HG02981 (cell line): Measurements from ENCODE around the gene UMAD1.

Source experiments
- ATAC-seq: cut with Tn5 transposase; IDR thresholded peaks from one replicate; pipeline ENCODE4 v1.9.1; 2021; ENCODE audit warnings: mild to moderate bottlenecking, moderate library complexity; ENCODE audit not compliant: unreplicated experiment

Gene UMAD1

GRCh38 chr7:7869036-7869435 is 228.5 kb downstream of the UMAD1 start:
- no peak for ATAC-seq

GRCh38 chr7:7869651-7870050 is 229.1 kb downstream of the UMAD1 start:
- ATAC-seq = no peak

- ATAC-seq = no peak
Observed at GRCh38 chr7:7870555-7870954, 230.0 kb downstream of the UMAD1 start.

- ATAC-seq = no peak
Observed at GRCh38 chr7:7876419-7876818, 235.9 kb downstream of the UMAD1 start.

- no peak for ATAC-seq
Observed at GRCh38 chr7:7881581-7881980, 241.0 kb downstream of the UMAD1 start.

GRCh38 chr7:7882888-7883287 is 242.3 kb downstream of the UMAD1 start:
- ATAC-seq = no peak

- no peak for ATAC-seq
Observed at GRCh38 chr7:7883394-7883793, 242.8 kb downstream of the UMAD1 start.

- no peak for ATAC-seq
Observed at GRCh38 chr7:7884855-7885254, 244.3 kb downstream of the UMAD1 start.

GRCh38 chr7:7889791-7890568 is 249.4 kb downstream of the UMAD1 start:
- no peak for ATAC-seq

GRCh38 chr7:7895004-7895650 is 254.6 kb downstream of the UMAD1 start:
- ATAC-seq = no peak

GRCh38 chr7:7895754-7896153 is 255.2 kb downstream of the UMAD1 start:
- ATAC-seq = no peak

GRCh38 chr7:7897509-7897908 is 257.0 kb downstream of the UMAD1 start:
- no peak for ATAC-seq

- ATAC-seq = no peak
Observed at GRCh38 chr7:7897949-7898515, 257.5 kb downstream of the UMAD1 start.

GRCh38 chr7:7902845-7903244 is 262.3 kb downstream of the UMAD1 start:
- ATAC-seq = no peak

- no peak for ATAC-seq
Observed at GRCh38 chr7:7907306-7907705, 266.8 kb downstream of the UMAD1 start.

GRCh38 chr7:7908622-7909145 is 268.1 kb downstream of the UMAD1 start:
- no peak for ATAC-seq

GRCh38 chr7:7909376-7909775 is 268.8 kb downstream of the UMAD1 start:
- ATAC-seq = no peak

GRCh38 chr7:7911369-7912123 is 271.0 kb downstream of the UMAD1 start:
- ATAC-seq = no peak

- ATAC-seq = no peak
Observed at GRCh38 chr7:7912937-7913336, 272.4 kb downstream of the UMAD1 start.

GRCh38 chr7:7913504-7913903 is 273.0 kb downstream of the UMAD1 start:
- no peak for ATAC-seq

GRCh38 chr7:7914547-7914946 is 274.0 kb downstream of the UMAD1 start:
- ATAC-seq = no peak
